22Rv1 (cell line): ENCODE results near the gene HS6ST1.

Source experiments
- CTCF ChIP-seq: fragments of 450-650 bp; IDR thresholded peaks from 2 replicates; pipeline ENCODE4 v1.5.1; 2017; ENCODE audit warnings: mild to moderate bottlenecking
- ZFX ChIP-seq: fragments of 450-650 bp; IDR thresholded peaks from 2 replicates; pipeline ENCODE4 v1.6.1; 2017; ENCODE audit warnings: antibody characterized with exemption, borderline replicate concordance

GRCh38 chr2:128322715-128323554, 4.3 kb upstream of the HS6ST1 start:
- TF ChIP-seq CTCF (no peak), ZFX (no peak)
